ENCODE measurements around the gene TCAP.

TCAP gene

GRCh38 chr17:39651923-39652586, 13.1 kb upstream of the TCAP start:
- no peak for DNase-seq (ENCODE audit: low read depth)

GRCh38 chr17:39652587-39653315, 12.4 kb upstream of the TCAP start:
- no peak for DNase-seq (ENCODE audit: low read depth)

GRCh38 chr17:39653316-39653661, 11.9 kb upstream of the TCAP start:
- no peak for DNase-seq (ENCODE audit: low read depth)

- DNase-seq (ENCODE audit: low read depth) = peak; percentile 74
Measured at GRCh38 chr17:39653662-39654331, 11.4 kb upstream of the TCAP start.

GRCh38 chr17:39655105-39655504, 10.0 kb upstream of the TCAP start:
- DNase-seq (ENCODE audit: low read depth) = no peak

GRCh38 chr17:39658346-39658745, 6.8 kb upstream of the TCAP start:
- no peak for DNase-seq (ENCODE audit: low read depth)

- no peak for DNase-seq (ENCODE audit: low read depth)
Measured at GRCh38 chr17:39658760-39659159, 6.4 kb upstream of the TCAP start.

GRCh38 chr17:39659279-39660010, 5.7 kb upstream of the TCAP start:
- no peak for DNase-seq (ENCODE audit: low read depth)

- no peak for DNase-seq (ENCODE audit: low read depth)
Measured at GRCh38 chr17:39660011-39660360, 5.2 kb upstream of the TCAP start.

GRCh38 chr17:39660397-39661385, 4.5 kb upstream of the TCAP start:
- DNase-seq (ENCODE audit: low read depth) = no peak

- DNase-seq (ENCODE audit: low read depth) = no peak
Measured at GRCh38 chr17:39661744-39662541, 3.2 kb upstream of the TCAP start.

- DNase-seq (ENCODE audit: low read depth) = no peak
Measured at GRCh38 chr17:39662551-39663339, 2.4 kb upstream of the TCAP start.

GRCh38 chr17:39663340-39663687, 1.8 kb upstream of the TCAP start:
- no peak for DNase-seq (ENCODE audit: low read depth)

- no peak for DNase-seq (ENCODE audit: low read depth)
Measured at GRCh38 chr17:39663688-39664580, 1.2 kb upstream of the TCAP start.

- no peak for DNase-seq (ENCODE audit: low read depth)
Measured at GRCh38 chr17:39665642-39666224, 584 bp downstream of the TCAP start.

GRCh38 chr17:39666231-39666600, 1.1 kb downstream of the TCAP start:
- no peak for DNase-seq (ENCODE audit: low read depth)

GRCh38 chr17:39666601-39667261, 1.6 kb downstream of the TCAP start:
- no peak for DNase-seq (ENCODE audit: low read depth)
